Bronchial epithelial cell (primary cell): ENCODE data around the gene RARA. TPM values are rescaled to one million over a fixed set of nuclear protein-coding genes. Genes with fewer than 3 reads are reported as not detected.

Source experiments
- DNase-seq: peaks from one replicate; pipeline ENCODE4 v3.0.0-alpha.2; 2010; ENCODE audit warnings: low read depth
- FAIRE-seq: peaks from 2 replicates; lab custom pipeline; 2011; peaks lifted over from hg19 to GRCh38; lab: Jason Lieb, UNC
- H3K27me3 ChIP-seq: 2 replicates; pipeline ENCODE4 v1.5.1; 2011; ENCODE audit warnings: low read length; ENCODE audit not compliant: control insufficient read depth, insufficient read depth
- H3K36me3 ChIP-seq: 2 replicates; pipeline ENCODE4 v1.5.1; 2011; ENCODE audit warnings: low read length; ENCODE audit not compliant: control insufficient read depth, insufficient read depth
- H3K4me3 ChIP-seq: 2 replicates; pipeline ENCODE4 v1.5.1; 2011; ENCODE audit warnings: mild to moderate bottlenecking, low read depth, low read length, control low read depth
- total RNA-seq: library from RNA; depleted of rRNA; stranded (reverse); fragments of >200 nt; gene quantifications from 2 replicates; pipeline ENCODE4 v1.2.1, GENCODE V29; 2014
- TF ChIP-seq, protein P1 (sequence below): IDR thresholded peaks from 2 replicates; pipeline ENCODE4 v1.5.1; 2011; ENCODE audit warnings: mild to moderate bottlenecking, moderate library complexity, low read length, control low read depth, inconsistent platforms; ENCODE audit not compliant: insufficient read depth, severe bottlenecking

RARA gene
- total RNA-seq, 1 donor from 2014 or later = 1.3 TPM

DNA sequence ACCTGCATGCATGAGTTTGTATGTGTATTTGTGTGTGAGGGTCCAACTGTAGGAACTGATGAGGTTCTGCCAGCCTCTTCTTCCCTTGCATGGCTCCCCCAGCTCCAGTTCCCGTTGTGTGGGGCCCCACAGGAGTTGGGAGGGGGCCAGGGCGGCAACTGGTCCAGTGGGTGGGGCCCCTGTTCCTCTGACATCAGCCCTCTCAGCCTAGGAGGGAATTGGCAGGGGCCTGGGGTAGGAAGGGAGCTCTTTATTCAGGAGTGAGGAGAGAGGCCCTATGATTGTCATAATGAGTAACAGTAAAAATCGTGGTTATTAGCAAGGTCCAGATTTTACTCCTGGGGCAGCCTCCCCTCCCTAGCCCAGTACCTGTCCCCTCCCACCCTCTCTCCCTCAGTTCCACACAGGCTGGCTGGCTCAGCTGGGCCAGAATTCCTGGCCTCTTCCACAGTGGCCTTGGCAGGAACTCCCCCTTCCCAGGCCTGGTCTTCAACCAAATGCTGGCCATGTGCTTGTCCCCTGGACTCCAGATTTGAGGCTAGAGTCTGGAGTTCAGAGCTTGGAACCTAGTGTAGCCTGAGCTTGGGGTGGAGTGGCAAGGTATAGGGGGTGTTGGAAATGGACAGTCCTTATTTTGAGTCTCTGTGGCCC is 18.9 kb downstream of the RARA start:
- Histone ChIP-seq H3K36me3 (peaks cover 10% of the 10 kb centered on the region), H3K27me3 (no peaks in the 10 kb centered on the region), H3K4me3 (no peak overlapping the region)
- FAIRE-seq (no peak), DNase-seq (no peak)
- TF ChIP-seq, protein P1, sequence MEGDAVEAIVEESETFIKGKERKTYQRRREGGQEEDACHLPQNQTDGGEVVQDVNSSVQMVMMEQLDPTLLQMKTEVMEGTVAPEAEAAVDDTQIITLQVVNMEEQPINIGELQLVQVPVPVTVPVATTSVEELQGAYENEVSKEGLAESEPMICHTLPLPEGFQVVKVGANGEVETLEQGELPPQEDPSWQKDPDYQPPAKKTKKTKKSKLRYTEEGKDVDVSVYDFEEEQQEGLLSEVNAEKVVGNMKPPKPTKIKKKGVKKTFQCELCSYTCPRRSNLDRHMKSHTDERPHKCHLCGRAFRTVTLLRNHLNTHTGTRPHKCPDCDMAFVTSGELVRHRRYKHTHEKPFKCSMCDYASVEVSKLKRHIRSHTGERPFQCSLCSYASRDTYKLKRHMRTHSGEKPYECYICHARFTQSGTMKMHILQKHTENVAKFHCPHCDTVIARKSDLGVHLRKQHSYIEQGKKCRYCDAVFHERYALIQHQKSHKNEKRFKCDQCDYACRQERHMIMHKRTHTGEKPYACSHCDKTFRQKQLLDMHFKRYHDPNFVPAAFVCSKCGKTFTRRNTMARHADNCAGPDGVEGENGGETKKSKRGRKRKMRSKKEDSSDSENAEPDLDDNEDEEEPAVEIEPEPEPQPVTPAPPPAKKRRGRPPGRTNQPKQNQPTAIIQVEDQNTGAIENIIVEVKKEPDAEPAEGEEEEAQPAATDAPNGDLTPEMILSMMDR = no peak

DNA sequence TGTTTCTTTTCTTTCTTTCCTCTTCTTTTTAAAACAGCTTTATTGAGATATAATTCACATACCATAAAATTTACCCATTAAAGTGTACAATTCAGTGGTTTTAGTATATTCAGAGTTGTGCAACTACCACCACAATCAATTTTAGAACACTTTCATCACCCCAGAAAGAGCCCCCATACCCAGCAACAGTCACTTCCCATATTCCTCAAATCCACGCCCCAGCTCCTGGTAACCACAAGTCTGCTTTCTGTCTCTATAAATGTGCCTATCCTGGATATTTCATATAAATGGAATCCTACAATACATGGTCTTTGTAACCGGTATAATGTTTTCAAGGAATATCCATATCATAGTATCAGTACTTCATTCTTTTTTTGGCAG is 19.4 kb downstream of the RARA start:
- FAIRE-seq = no peak
- TF ChIP-seq, protein P1 = no peak
- H3K4me3 ChIP-seq = no peak overlapping the region
- DNase-seq = no peak
- H3K27me3 ChIP-seq = no peaks in the 10 kb centered on the region
- peaks cover 10% of the 10 kb centered on the region for H3K36me3 ChIP-seq

DNA sequence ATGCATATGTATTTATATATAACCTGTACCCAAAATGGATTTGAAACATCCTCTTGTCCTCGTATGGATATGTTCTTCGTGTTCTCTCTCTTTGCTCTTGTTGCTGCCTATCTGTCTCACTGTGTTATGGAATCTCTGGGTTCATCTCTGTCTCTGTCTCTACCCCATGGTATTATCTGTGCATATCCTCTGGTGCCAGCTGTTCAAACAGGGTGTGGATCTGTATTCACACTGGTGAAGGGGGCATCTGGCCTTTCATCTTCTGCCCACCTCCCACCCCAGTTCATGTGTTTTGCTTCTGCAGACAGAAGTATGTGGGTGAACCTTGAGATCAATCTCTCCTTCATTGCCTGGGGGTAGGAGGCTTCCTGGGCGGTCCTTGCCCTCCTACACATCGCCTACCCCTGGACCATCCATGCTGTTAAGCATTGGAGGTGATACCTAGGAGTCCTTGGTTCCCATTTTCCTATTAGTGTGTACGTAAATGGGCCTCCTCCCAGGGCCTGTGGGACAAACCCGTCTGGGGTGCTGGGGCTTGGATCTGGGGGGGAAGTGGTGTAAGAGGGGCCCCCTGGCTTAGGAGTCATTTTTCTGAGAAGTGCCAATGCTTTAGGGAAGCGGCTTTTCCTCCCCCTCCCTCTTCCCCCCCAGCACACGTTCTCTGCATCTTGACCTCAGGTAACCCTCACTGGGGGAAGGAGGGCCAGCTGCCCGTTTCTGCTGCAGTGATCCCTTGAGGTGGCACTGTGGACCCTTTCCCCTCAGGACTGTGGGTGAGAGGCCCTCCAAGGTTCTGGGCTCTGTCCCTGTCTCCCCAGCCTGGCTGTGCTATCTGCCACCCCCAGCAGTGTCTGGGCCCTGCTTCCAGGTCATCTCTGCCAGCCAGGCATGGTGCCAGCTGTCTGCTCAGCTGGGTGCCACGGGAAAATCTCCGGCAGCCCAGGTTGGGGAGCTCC is 21.1 kb downstream of the RARA start:
- Histone ChIP-seq H3K36me3 (peaks cover 10% of the 10 kb centered on the region), H3K27me3 (no peaks in the 10 kb centered on the region), H3K4me3 (no peak overlapping the region)
- no peak for DNase-seq
- FAIRE-seq = no peak
- TF ChIP-seq, protein P1 = no peak

DNA sequence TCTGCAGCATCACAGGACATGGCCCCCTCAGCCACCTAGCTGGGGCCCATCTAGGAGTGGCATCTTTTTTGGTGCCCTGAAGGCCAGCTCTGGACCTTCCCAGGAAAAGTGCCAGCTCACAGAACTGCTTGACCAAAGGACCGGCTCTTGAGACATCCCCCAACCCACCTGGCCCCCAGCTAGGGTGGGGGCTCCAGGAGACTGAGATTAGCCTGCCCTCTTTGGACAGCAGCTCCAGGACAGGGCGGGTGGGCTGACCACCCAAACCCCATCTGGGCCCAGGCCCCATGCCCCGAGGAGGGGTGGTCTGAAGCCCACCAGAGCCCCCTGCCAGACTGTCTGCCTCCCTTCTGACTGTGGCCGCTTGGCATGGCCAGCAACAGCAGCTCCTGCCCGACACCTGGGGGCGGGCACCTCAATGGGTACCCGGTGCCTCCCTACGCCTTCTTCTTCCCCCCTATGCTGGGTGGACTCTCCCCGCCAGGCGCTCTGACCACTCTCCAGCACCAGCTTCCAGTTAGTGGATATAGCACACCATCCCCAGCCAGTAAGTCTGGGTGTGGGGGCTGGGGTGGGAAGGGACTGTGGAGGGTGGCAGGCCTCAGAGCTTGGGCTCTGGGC is 22.0 kb downstream of the RARA start:
- DNase-seq (no peak), FAIRE-seq (no peak)
- no peaks in the 10 kb centered on the region for H3K27me3 ChIP-seq
- no peak overlapping the region for H3K4me3 ChIP-seq
- TF ChIP-seq, protein P1 = no peak
- peaks cover 10% of the 10 kb centered on the region for H3K36me3 ChIP-seq

DNA sequence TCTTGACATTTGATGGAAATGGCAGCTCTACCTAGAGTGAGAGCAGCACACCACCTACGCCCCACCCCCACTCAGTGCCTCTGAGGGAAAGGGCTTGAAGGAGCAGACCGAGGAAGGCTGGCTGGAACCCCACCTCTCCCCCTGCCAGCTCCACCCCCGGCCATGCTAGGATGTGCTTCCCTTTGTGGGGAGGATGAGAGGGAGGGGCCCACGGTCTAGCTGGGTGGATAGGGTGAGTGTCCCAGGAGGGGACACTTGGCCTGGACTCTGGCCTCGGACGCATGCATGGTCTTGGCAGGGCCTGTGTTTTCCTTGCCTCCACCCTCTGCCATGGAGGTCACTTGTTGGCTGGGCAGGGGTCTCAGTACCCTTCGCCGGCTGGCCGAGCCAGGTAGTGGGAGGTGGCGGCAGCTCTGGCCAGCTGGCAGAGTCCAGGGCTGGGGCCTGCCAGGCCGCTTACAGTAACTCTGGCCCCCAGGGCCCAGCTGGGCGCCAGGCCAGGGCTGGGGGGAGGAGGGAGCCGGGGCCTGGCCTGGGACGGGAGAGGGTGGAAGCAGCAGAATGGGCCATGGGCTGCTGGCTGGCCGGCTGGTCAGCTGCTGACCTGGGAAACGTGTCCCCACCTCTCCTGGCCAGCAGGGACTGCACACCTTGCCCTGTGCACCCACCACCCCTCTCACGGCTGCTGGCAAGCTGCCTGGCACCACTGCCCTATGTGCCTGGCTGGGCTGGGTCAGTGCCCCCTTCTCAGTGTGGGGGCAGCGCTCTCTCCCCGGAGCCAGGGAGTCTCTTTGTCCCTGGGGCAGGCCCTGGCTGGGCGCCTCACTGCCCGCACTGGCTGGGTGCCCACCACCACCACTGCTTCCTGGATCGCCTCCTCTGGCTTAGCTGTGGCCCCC is 23.0 kb downstream of the RARA start:
- TF ChIP-seq, protein P1 = no peak
- peaks cover 10% of the 10 kb centered on the region for H3K36me3 ChIP-seq
- no peaks in the 10 kb centered on the region for H3K27me3 ChIP-seq
- H3K4me3 ChIP-seq = no peak overlapping the region
- DNase-seq (no peak), FAIRE-seq (no peak)
